ENCODE results near the gene ZP2. TPM values are rescaled to one million over a fixed set of nuclear protein-coding genes. Genes with fewer than 3 reads are reported as not detected.
"Not testable (repeated sequence)": the region's sequence is repeated elsewhere in the genome, so short reads cannot be mapped to it uniquely, and the experiment has no call there.

ZP2 gene
- total RNA-seq, 2 experiments from 2014 or later = not detected

DNA sequence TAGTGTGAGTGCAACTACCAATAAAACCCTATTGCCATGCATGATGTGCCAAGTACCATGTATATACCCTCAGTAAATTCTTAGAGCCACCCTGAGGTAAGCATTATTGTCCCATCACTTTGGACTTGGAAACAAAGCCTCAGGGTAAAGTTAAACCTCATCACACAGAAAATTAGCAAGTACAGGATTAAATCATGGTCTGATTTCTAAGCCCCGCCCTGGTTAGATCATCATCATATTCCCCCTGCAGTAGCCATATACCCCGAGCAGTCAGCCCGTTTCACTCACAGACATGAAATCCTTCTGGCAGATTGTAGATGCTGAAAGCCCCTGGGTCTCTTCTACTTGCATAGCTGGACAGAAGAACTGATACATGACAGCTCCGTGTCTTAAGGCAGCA lies 4.8 kb downstream of the ZP2 start:
- CTCF ChIA-PET = no interaction called here
- intact Hi-C loops (cut with micrococcal nuclease) = no loop called here
- H3K36me3 Mint-ChIP-seq (ENCODE audit: low read depth) = no peaks in the 10 kb centered on the region
- no peaks in the 10 kb centered on the region for H3K9me3 Mint-ChIP-seq
- no peak overlapping the region for H3K27ac Mint-ChIP-seq
- no peak overlapping the region for H3K4me3 Mint-ChIP-seq
- peaks cover 4% of the 10 kb centered on the region for H3K27me3 Mint-ChIP-seq (ENCODE audit: low read depth)
- no peaks in the 10 kb centered on the region for H3K4me1 Mint-ChIP-seq (ENCODE audit: low read depth)
- no peak for DNase-seq

DNA sequence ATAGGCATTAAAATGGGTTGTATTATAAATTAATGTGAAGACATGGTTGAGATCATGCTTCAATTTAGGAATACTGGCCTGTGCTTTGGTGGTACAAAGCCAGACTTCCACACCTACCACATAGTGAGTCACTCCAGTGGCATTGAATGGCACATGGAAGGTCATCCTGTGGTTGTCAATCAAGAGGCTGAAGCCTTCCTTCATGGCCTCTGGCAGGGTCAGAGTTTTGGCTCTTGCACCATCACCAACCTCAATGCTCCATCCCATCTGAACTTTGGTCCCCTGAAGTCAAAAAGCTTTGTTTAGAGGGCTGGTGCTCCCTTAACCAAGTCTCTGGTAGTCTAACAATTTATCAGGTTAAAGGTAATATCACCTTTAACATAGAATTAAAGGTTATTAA lies 6.1 kb downstream of the ZP2 start:
- CTCF ChIA-PET = no interaction called here
- Mint-ChIP-seq H3K27me3 (ENCODE audit: low read depth) (peaks cover 4% of the 10 kb centered on the region), H3K36me3 (ENCODE audit: low read depth) (no peaks in the 10 kb centered on the region), H3K27ac (no peak overlapping the region), H3K4me3 (no peak overlapping the region), H3K9me3 (no peaks in the 10 kb centered on the region), H3K4me1 (ENCODE audit: low read depth) (no peaks in the 10 kb centered on the region)
- DNase-seq = no peak
- intact Hi-C loops (cut with micrococcal nuclease) = no loop called here

DNA sequence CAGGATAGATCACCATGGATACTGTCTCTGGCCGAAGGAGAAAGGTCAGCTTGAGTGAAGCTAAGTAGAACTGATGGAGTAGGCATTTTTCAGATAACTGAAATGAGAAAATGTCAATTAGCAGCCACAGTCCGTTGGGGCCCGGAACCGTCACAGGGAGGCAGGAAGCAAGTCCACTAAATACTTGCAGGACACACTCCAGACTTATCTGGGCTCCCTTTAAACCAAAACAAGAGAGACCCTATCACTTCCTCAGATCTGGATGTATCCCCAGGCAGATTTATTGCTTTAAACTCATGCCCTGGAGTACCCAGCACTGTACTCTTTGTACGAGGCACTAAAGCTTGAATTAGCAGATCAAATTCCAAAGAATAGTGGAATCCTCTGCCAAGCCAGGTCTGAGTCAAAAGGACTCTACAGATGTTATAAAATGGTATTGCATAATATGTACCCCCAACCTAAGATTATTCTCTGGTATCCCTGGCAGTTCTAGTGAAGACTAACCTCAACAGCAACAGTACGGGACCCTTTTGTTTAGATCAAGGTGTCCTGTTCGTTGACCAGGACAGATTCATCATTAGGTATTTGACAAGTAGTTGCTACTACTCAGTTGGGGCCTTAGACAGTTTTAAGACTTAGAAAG lies 8.1 kb downstream of the ZP2 start:
- H3K4me1 Mint-ChIP-seq (ENCODE audit: low read depth) = no peaks in the 10 kb centered on the region
- intact Hi-C loops (cut with micrococcal nuclease) = no loop called here
- no peaks in the 10 kb centered on the region for H3K27me3 Mint-ChIP-seq (ENCODE audit: low read depth)
- H3K27ac Mint-ChIP-seq = no peak overlapping the region
- H3K36me3 Mint-ChIP-seq (ENCODE audit: low read depth) = no peaks in the 10 kb centered on the region
- H3K4me3 Mint-ChIP-seq = no peak overlapping the region
- no peak for DNase-seq
- no peaks in the 10 kb centered on the region for H3K9me3 Mint-ChIP-seq
- CTCF ChIA-PET = no interaction called here

GRCh38 chr16:21199607-21200218 lies 11.7 kb downstream of the ZP2 start:
- Mint-ChIP-seq H3K9me3 (no peaks in the 10 kb centered on the region), H3K27me3 (ENCODE audit: low read depth) (no peaks in the 10 kb centered on the region), H3K4me1 (ENCODE audit: low read depth) (peaks cover 5% of the 10 kb centered on the region), H3K27ac (no peak overlapping the region), H3K36me3 (ENCODE audit: low read depth) (no peaks in the 10 kb centered on the region), H3K4me3 (no peak overlapping the region)
- CTCF ChIA-PET = interaction anchor here (1.2 to 1.5 kb wide), 2 partner anchors 11 to 43 kb away, joined by 3 to 4 read pairs; no protein-coding TSS in a partner anchor
- intact Hi-C loops (cut with micrococcal nuclease) = no loop called here
- DNase-seq = no peak

DNA sequence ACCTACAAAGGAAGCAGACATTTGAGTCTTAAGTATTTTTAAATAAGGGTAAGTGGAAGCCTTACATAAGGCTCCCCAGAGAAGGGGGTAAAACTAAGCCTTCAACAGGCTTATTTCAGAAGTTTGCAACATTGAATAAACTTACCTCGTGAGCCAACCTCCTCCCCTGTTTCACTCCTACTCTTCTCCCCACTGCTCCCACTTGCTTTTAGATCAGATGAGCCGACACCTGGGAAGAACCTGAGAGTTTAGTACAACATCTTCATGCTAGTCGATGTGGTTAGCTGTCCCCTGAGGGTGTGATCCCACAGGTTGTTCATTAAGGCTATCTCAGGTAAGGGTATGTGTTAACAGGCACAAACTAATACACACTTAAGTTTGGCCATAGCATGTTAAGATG lies 13.8 kb downstream of the ZP2 start:
- CTCF ChIA-PET = interaction anchor here (0.9 kb wide), 1 partner anchor 9 kb away, joined by 3 read pairs; no protein-coding TSS in a partner anchor

GRCh38 chr16:21197112-21197511 lies 14.3 kb downstream of the ZP2 start:
- H3K27me3 Mint-ChIP-seq (ENCODE audit: low read depth) = no peaks in the 10 kb centered on the region
- no peaks in the 10 kb centered on the region for H3K9me3 Mint-ChIP-seq
- no peak overlapping the region for H3K27ac Mint-ChIP-seq
- H3K36me3 Mint-ChIP-seq (ENCODE audit: low read depth) = no peaks in the 10 kb centered on the region
- no peak overlapping the region for H3K4me3 Mint-ChIP-seq
- DNase-seq = no peak
- intact Hi-C loops (cut with micrococcal nuclease) = no loop called here
- H3K4me1 Mint-ChIP-seq (ENCODE audit: low read depth) = peaks cover 9% of the 10 kb centered on the region
- CTCF ChIA-PET = interaction anchor here (0.5 to 0.9 kb wide), 2 partner anchors 9 to 1103 kb away, joined by 3 read pairs; no protein-coding TSS in a partner anchor

More for the DNA sequence above, 13.8 kb downstream of the ZP2 start:
- intact Hi-C loops (cut with micrococcal nuclease) = no loop called here
- H3K36me3 Mint-ChIP-seq (ENCODE audit: low read depth) = no peaks in the 10 kb centered on the region
- H3K9me3 Mint-ChIP-seq = no peaks in the 10 kb centered on the region
- H3K4me1 Mint-ChIP-seq (ENCODE audit: low read depth) = peaks cover 9% of the 10 kb centered on the region
- H3K27ac Mint-ChIP-seq = no peak overlapping the region
- H3K27me3 Mint-ChIP-seq (ENCODE audit: low read depth) = no peaks in the 10 kb centered on the region
- DNase-seq = no peak
- H3K4me3 Mint-ChIP-seq = no peak overlapping the region

GRCh38 chr16:21195330-21195729 lies 16.0 kb downstream of the ZP2 start:
- H3K27me3 Mint-ChIP-seq (ENCODE audit: low read depth); H3K36me3 Mint-ChIP-seq (ENCODE audit: low read depth); CTCF ChIA-PET; H3K9me3 Mint-ChIP-seq; H3K27ac Mint-ChIP-seq; H3K4me3 Mint-ChIP-seq; intact Hi-C loops (cut with micrococcal nuclease); H3K4me1 Mint-ChIP-seq (ENCODE audit: low read depth); DNase-seq: not testable (repeated sequence)

- no peak overlapping the region for H3K4me3 Mint-ChIP-seq
- H3K27ac Mint-ChIP-seq = no peak overlapping the region
- intact Hi-C loops (cut with micrococcal nuclease) = no loop called here
- CTCF ChIA-PET = no interaction called here
- H3K4me1 Mint-ChIP-seq (ENCODE audit: low read depth) = peaks cover 9% of the 10 kb centered on the region
- no peaks in the 10 kb centered on the region for H3K36me3 Mint-ChIP-seq (ENCODE audit: low read depth)
- no peaks in the 10 kb centered on the region for H3K9me3 Mint-ChIP-seq
- no peak for DNase-seq
- H3K27me3 Mint-ChIP-seq (ENCODE audit: low read depth) = no peaks in the 10 kb centered on the region
Observed at GRCh38 chr16:21194771-21195301, 16.5 kb downstream of the ZP2 start.

DNA sequence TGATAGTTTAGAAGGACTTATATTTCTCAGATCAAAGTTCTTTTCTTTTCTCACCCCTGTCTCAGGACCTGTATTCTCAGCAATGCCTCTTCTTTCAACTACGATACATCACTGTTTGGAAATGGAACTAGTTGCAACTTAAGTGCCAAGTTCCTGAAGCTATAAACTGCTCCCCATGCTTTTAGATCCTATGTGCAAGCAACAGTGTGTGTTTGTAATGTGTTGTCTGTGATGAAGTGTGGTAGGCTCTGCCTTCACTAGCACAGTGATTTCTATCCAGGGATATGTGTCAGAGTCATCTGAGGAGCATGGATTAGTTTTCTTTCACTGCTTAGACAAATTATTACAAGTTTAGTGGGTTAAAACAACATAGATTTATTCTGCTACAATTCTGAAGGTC lies 18.4 kb downstream of the ZP2 start:
- CTCF ChIA-PET = no interaction called here
- H3K36me3 Mint-ChIP-seq (ENCODE audit: low read depth) = no peaks in the 10 kb centered on the region
- intact Hi-C loops (cut with micrococcal nuclease) = no loop called here
- H3K4me3 Mint-ChIP-seq = no peak overlapping the region
- peaks cover 13% of the 10 kb centered on the region for H3K4me1 Mint-ChIP-seq (ENCODE audit: low read depth)
- no peaks in the 10 kb centered on the region for H3K27me3 Mint-ChIP-seq (ENCODE audit: low read depth)
- no peak for DNase-seq
- no peak overlapping the region for H3K27ac Mint-ChIP-seq
- no peaks in the 10 kb centered on the region for H3K9me3 Mint-ChIP-seq

- peaks cover 13% of the 10 kb centered on the region for H3K4me1 Mint-ChIP-seq (ENCODE audit: low read depth)
- CTCF ChIA-PET = interaction anchor here (1.7 kb wide), 1 partner anchor 111 kb away, joined by 7 read pairs; no protein-coding TSS in a partner anchor
- no peak for DNase-seq
- H3K27ac Mint-ChIP-seq = no peak overlapping the region
- H3K4me3 Mint-ChIP-seq = no peak overlapping the region
- intact Hi-C loops (cut with micrococcal nuclease) = no loop called here
- H3K27me3 Mint-ChIP-seq (ENCODE audit: low read depth) = no peaks in the 10 kb centered on the region
- no peaks in the 10 kb centered on the region for H3K36me3 Mint-ChIP-seq (ENCODE audit: low read depth)
- H3K9me3 Mint-ChIP-seq = no peaks in the 10 kb centered on the region
Observed at GRCh38 chr16:21190599-21190998, 20.8 kb downstream of the ZP2 start.

- Mint-ChIP-seq H3K36me3 (ENCODE audit: low read depth) (no peaks in the 10 kb centered on the region), H3K27me3 (ENCODE audit: low read depth) (no peaks in the 10 kb centered on the region), H3K4me3 (no peak overlapping the region), H3K27ac (no peak overlapping the region), H3K9me3 (peaks cover 1% of the 10 kb centered on the region), H3K4me1 (ENCODE audit: low read depth) (peaks cover 14% of the 10 kb centered on the region)
- no peak for DNase-seq
- CTCF ChIA-PET = interaction anchor here (0.6 to 2.3 kb wide), 8 partner anchors 8 to 1107 kb away, joined by 3 to 7 read pairs (median 3); partner anchors contain the start of gene POLR3E
- intact Hi-C loops (cut with micrococcal nuclease) = no loop called here
Observed at GRCh38 chr16:21190013-21190412, 21.4 kb downstream of the ZP2 start.

DNA sequence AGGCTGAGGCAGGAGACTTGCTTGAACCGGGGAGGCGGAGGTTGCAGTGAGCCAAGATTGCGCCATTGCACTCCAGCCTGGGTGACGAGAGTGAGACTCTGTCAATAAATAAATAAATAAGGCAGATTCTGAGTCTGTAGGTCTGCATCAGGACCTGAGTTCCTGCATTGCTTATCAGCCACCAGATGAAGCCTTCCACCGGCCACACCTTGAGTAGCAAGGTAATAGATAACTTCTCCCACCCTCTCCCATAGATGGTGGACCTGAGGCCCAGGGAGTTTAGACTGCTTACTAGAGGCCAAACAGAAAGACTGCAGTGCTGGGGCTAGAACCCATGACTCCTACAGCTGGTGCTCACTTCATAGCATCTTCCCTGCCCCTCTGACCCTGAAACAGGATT lies 22.1 kb downstream of the ZP2 start:
- Mint-ChIP-seq H3K4me3 (no peak overlapping the region), H3K9me3 (peaks cover 8% of the 10 kb centered on the region), H3K27ac (no peak overlapping the region), H3K36me3 (ENCODE audit: low read depth) (peaks cover 4% of the 10 kb centered on the region), H3K4me1 (ENCODE audit: low read depth) (peaks cover 14% of the 10 kb centered on the region), H3K27me3 (ENCODE audit: low read depth) (no peaks in the 10 kb centered on the region)
- DNase-seq = no peak
- CTCF ChIA-PET = interaction anchor here (0.6 to 2.3 kb wide), 14 partner anchors 8 to 1108 kb away, joined by 3 to 17 read pairs (median 3); partner anchors contain the start of genes CRYM and POLR3E
- intact Hi-C loops (cut with micrococcal nuclease) = loop anchor here (5.0 kb wide), 1 partner anchor 368 kb away; no protein-coding TSS in a partner anchor
